GM19455 (cell line): ENCODE measurements around the gene RXRB.

Source experiments
- ATAC-seq: cut with Tn5 transposase; IDR thresholded peaks from one replicate; pipeline ENCODE4 v1.9.1; 2021; ENCODE audit not compliant: unreplicated experiment

RXRB gene

DNA sequence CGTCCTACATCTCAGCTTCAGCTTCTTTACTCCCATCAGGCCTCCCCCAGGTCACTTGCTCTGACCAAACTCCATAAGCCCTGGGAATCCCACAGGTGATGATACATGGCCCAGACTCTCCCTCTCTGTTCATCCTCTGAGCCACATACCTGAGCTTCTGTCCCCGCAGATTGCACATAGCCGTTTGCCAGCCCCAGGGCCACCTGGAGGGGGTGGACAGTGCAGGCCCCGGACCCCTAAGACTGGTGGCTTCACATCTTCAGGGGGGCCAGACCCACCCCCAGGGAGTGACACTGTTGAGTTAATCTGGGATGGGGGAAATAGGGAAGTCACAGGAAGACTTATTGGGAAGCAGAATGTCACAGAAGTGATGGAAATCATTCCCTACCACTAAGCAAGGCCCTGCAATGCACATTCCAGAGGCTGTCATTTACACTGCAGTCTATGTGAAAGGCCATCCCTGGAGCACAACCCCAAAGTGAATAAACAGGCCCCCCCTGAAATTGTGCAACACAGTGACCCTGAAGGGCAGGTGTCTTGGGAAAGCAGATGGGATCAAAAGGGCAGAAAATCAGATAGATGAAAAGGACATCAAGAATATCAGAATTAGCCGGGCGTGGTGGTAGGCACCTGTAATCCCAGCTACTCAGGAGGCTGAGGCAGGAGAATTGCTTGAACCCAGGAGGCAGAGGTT lies 2.2 kb downstream of the RXRB start:
- ATAC-seq = no peak

GRCh38 chr6:33197431-33198048 lies 2.9 kb downstream of the RXRB start:
- no peak for ATAC-seq

DNA sequence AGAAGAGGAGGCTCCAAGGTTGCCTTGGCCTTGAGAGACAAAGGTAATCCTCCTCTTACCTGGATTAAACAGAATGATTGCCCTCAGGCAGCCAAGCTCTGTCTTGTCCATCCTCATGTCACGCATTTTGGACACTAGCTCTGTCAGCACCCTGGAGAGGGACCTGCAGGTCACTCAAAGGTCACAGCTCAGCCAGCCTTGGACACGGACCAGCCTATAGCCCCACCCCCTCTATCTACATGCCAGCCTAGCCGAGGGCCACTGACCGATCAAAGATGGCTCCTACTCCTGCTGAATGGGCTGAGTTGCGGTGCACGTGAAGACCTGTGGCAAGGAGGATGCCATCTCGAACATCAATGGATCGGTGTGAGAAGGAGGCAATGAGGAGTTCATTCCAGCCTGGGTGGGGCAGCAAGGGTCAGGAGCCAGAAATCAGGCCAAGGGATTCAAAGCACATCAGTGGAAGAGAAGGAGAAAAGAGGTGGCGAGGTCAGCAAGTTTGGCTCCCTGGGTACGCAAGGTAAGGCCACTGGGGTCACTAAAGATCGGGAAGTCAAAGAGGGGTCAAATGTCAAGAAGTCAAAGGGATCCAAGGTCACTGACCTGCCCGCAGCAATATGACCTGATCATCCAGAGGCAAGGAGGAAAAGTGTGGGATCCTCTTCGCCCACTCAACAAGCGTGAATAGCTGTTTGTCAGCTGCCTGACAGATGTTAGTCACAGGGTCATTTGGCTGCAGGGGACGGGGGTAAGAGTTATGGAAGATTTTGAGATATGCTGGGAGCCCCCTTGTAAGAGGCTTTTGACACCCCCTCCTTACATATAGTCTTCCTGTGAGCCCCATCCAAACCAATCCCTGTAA lies 4.9 kb downstream of the RXRB start:
- ATAC-seq = no peak

DNA sequence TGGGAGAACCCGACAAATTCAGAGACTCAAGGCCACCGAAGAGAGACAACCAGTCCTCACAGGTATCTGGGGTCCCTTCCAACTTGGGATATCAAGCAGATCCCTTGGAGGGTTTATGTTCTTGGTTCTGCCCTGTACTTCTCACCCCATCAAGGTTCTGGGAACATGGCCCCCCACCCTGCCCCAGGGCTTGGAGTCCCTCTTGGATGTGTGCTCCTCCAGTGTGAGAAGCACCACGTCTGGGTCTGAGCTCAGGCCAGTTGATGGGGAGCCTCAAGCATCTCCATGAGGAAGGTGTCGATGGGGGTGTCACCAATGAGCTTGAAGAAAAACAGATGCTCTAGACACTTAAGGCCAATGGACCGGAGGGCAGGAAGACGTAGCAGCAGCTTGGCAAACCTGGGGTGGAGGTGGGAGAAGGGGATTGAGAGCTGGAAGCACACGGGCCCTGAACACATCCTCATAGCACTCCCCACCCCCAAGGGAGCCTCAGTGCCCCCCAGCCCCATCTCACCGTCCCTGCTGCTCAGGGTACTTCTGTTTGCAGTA lies 6.0 kb downstream of the RXRB start:
- ATAC-seq = no peak

DNA sequence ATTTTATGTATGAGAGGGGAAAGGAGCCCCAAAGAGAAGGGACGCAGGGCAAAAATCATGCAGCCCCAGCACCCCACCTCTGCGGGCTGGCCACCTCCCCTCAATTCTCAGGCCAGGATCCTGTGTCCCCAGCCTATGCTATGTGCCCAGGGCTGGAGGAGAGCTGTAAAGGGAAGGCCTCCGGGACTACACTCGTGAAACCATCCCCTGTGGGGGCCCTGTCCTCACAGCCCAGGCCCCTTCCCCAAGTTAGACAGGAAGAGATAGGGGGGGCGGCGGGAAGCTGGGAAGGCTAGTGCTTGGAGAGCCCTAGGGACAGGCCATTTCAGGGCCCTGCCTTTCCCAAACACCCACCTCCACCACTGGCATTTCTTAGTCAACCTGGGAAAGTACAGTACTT lies 6.8 kb downstream of the RXRB start:
- no peak for ATAC-seq

GRCh38 chr6:33192671-33193602 lies 7.5 kb downstream of the RXRB start:
- no peak for ATAC-seq

GRCh38 chr6:33192105-33192646 lies 8.3 kb downstream of the RXRB start, which contains the start of gene COL11A2:
TSS of gene COL11A2 (minus strand) at chr6:33192467. CDS start at chr6:33192240, 227 bp downstream.
- ATAC-seq = no peak

DNA sequence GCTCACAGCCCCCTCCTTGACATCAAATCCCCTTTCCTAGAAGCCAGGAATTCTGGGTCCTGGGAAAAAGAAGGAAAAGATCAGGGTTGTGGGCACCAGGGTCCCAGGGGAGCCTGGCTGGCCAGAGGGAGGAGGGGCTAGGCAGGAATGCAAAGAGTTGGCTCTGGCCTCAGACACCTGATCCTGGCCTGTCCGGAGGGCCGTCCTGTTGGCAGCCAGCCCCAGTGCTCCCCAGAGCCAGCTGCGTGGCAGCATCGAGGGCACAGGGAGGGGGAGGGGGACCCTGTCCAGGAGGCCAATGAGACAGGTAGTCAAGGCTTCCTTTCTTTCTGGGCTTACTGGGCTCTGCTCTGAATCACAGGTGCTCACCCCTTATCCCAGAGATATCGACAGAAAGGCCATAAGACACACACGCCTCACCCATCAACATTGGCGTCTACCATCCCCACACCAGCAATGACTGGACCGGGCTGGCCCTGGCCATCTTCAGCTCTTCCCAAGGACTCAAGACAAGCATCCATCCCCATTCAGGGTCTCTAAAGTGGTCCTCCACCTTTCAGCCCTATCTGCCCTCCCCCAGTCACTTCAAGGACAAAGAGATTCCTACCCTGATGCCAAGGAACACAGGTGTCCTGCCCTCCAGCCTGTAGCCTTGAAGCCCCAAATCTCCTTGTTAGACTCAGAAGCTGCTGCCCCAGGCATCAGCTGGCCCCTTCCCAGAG lies 8.9 kb downstream of the RXRB start:
- ATAC-seq = no peak

GRCh38 chr6:33190504-33191107 lies 9.9 kb downstream of the RXRB start:
- no peak for ATAC-seq

DNA sequence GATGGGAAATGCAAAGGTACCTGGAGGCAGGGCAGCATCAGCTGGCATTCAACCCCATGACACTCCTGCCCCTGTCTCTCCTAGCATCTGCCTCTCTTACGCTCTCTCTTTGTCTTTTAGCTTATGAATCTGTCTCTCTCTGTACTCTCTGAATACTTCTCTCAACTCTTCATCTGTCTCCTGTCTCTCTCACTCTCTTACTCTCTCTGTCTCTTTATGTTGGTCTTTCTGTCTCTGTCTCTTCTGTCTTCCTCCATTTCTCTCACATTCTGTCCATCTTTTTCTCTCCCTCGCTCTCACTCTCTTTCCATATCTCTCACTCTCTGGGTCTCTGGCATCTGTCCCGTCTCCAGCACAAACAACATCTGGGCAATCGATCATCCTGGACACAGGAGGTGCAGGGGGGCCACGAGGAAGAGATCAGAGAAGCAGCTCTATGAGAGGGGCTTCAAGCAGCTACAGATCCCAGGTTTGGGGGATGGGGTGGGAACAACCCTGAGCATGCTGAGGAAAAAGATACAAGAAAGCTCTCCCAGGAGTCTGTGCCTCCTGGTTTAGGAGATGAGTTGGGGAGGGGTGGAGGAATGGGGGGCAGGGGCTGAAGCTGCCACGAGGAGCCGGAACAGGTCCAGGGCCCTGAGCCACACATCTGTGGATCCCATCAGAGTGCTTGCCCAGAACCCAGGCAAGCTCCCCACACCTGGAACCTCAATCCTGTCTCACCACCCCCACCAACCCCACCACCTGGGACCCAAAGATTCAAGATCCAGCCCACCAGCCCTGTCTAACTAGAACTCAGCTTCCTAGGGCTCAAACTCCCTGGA lies 10.6 kb downstream of the RXRB start:
- ATAC-seq = no peak

DNA sequence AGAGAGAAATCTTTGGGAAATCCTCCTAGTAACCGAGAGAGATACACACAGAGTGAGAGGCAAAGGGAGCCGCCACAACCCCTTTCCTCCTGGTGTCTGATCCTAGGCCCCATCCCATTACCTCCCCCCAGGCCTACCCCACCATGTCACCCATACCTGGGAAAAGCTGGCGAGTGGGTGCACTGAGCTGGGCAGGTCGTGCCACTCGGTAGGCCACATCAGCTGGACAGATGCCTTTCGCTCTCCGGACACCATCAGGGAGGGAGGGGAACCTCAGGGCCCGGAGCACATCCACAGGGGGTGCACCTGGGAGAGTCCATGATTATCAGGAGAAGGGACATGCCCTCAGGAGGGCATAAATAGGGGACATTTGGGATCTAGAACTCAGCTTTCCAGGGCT lies 11.3 kb downstream of the RXRB start:
- ATAC-seq = no peak

DNA sequence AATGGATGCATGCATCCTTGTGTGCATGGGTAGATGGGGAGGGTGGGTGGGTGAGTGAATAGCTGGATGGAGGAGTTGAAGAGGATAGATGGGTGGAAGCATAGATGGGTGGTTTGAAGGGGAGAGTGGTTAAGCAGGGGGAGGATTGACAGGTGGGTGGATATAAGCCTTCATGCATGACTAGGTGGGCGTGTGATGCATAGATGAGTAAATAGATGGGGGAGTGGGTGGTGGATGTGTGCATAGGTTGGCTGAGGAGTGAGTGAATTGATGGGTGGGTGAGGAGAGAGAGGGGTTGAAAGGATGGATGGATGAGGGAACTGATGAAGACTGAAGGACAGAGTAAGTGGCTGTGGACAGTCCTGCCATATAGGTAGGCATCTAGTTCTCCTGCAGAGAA lies 12.7 kb downstream of the RXRB start:
- ATAC-seq = no peak

DNA sequence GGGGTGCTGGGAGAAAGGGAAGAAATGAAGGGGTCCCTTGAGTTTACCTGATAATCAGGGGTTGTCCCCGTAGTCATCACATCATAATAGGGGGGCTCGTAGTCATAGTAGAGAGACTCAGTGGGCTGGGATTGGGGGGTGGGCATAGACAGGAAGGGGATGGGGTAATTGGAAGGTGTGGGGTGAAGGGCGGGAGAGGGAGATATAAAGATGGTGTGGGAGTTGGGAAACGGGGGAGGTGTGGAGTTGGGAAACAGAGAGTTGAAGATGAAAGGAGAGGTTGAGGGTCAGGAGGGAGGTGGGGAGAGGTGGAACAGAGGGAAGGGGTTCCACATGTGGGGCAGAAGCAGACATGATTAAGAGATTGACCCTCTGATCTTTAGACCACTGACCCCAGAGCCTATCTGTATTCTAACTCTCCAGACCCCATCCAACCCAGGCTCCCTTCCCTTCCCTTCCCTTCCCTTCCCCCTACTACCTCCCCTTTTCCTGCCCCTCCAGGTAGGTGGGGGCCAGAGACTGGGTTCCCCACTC lies 14.7 kb downstream of the RXRB start:
- no peak for ATAC-seq

GRCh38 chr6:33185190-33185589 lies 15.3 kb downstream of the RXRB start:
- ATAC-seq = no peak

DNA sequence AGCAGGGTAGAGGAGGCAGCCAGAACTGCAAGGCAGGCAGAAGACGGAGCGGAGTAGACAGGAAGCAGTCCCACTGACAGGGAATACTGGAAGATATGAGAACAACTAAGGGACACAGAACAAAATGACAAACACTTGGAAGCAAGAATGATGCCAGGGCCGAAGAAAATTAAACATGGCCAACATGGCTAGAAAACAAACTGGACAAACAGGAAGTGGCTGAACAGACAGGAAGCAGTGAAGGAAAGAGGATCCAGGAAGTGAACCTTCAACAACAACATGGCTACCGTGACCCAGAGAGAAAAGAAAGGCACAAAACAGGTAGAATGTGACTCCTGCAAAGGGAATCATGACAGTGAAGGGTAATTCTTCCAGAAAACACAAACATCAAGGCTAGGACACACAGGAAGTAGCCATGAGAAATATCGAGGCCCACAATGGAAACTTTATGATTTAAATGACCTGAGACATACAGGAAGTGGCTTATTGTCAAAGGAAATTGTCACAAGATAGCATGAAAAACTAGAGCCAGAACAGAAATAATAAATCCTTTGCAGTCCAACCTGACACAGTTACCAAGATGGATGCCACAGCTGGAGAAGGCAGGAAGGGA lies 17.3 kb downstream of the RXRB start:
- ATAC-seq = no peak

GRCh38 chr6:33181141-33181540 lies 19.3 kb downstream of the RXRB start:
- no peak for ATAC-seq

GRCh38 chr6:33178755-33179475 lies 21.6 kb downstream of the RXRB start:
- ATAC-seq = no peak
